Right lung (tissue), 5 donors: Measurements from ENCODE around the gene ZSCAN10. TPM values are rescaled to one million over a fixed set of nuclear protein-coding genes. Genes with fewer than 3 reads are reported as not detected.
"Not testable (repeated sequence)": the region's sequence is repeated elsewhere in the genome, so short reads cannot be mapped to it uniquely, and the experiment has no call there.

ENCODE experiments used
- DNase-seq, 2 donors: peaks; one replicate each; pipeline ENCODE4 v3.0.0-alpha.2; 2013
- polyA plus RNA-seq, 5 donors: library from polyadenylated mRNA; unstranded; fragments of 120-200 nt; gene quantifications; one replicate each; pipeline versions ENCODE4 v1.2.1 to v1.2.3, GENCODE V29; 2013; ENCODE audit warnings: inconsistent platforms in 1 of 5, low replicate concordance in 1 of 5; ENCODE audit not compliant: insufficient read length in 5 of 5, insufficient read depth in 1 of 5

Gene ZSCAN10
- polyA plus RNA-seq, 5 donors = 0.09 to 0.12 TPM; not detected in 3

DNA sequence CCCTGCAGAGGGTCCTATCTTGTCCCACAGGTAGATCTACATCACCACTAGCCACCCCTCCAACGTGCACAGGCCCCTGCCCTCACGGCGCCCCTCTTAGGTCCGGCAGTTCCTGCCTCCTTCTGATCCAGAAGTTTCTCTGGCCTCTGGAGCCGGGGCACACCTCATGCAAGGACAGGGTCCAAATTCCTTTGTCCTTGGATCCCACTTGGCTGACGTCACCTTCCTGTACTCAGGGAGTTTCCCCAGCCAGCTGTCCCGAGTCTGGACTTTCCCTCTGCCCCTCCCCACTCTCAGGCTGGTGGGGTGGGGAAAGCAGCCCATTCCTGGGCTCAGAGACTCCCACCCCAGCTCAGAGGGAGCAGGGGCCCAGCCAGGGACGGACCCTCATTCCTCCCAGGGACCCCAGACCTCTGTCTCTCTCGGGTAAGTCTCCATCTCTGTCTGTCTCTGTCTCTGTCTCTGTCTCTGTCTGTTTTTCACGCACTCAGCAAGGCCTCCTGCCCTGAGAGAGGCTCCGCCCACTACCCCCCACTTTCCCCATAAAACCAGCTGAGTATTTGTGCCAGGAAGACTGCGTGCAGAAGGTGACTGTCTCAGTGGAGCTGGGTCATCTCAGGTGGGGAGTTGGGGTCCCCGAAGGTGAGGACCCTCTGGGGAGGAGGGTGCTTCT, 33.9 kb downstream of the ZSCAN10 start, which contains the start of gene IL32:
Gene IL32, plus strand, starts transcription at position 572 of the 673 bp plus-strand sequence. CDS start 172 bp downstream, outside the sequence.
- no peak for DNase-seq

DNA sequence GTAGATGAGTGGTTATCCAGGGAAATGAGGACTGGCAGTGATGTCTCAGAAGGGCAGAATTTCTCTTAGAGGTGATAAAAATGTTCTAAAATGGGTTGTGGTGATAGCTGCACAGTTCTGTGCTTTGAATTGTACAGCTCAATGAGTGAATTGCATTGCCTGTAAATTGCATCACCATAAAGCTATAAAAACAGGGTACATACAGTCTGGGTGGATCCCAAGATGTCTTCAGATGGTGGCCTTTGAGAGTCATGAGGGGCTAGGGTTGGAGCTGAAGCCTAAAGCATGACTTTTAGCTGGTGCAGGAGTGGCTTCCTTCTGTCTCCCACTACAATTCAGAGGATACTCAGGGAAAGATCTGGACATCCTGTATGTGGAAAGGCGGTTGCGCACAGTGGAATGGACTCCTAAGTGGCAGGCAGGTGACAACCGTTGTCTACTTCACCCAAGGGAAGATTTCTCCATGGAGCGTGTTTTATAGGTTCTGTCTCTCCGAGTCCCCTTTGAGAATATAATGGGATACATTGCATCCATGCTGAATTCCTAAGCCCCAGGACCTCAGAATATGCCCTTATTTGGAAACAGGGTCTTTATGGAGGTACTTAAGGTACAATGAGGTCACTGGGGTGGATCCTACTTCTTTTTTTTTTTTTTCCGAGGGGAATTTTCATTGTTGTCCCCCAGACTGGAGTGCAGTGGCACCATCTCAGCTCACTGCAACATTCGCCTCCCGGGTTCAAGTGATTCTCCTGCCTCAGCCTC, 35.3 kb downstream of the ZSCAN10 start:
- no peak for DNase-seq

DNA sequence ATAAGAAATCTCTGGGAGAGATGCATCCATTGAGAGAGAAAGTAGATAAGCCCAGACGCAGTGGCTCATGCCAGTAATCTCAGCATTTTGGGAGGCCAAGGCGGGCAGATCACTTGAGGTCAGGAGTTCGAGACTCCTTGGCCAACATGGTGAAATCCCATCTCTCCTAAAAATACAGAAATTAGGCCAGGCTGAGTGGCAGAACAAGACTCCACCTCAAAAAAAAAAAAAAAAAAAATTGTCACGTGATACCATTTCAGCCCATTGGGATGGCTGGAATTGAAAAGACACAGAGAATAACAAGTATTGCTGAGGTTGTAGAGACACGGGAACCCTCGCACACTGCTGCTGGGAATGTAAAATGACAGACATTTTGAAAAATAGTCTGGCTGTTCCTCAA, 36.5 kb downstream of the ZSCAN10 start:
- no peak for DNase-seq

DNA sequence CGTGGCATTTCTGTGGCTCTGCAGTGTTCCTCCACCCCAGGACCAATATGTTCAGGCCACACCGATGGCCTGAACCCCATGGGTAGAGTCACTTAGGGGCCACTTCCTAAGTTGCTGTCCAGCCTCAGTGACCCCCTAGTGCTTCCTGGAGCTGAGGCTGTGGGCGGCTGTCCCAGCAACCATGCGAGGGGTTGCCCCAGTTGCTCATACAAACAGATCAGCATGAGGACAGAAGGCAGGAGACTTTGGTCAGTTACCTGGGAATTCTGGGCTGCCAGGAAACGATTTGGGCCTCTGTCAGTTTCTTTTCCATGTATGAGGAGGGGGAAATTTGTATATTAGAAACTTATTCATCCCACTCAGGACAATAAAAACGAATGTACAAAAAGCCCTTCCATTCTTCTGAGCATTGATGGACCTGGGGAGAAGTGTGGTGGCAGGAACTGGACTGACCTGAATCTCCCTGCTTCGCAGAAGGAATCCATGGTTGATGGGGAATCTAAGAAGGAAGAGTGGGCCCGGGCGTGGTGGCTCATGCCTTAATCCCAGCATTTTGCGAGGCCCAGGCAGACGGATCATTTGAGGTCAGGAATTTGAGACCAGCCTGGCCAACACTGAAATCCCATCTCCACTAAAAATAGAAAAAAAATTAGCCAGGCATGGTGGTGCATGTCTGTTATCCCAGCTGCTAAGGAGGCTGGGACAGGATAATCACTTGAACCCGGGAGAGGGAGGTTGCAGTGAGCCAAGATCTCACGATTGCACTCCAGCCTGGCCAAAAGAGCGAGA, 38.6 kb downstream of the ZSCAN10 start:
- DNase-seq = no peak

DNA sequence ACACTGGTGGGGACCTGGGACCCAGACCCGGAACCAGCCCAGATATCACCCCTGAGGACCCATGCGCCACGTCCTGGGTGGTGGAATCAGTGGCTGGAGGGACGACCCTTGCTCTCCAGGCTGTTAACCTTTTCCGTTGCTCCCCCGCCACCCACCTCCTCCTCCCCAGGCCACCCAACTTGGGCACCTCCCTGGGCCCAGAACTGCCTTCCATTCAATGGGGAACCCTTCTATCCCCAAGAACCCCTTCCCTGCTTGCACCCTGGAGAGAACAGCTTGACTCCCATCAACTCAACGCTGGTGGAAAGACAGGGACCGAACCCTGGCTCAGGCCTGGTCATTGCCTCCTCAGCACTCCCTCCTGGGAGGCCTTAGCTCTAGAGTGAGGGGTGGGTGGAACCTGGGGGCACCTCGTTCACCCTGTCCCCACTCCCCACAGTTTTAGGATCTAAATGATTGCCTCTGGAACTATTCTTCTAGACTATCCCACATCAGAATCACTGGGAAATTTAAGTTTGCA, 39.3 kb downstream of the ZSCAN10 start:
- no peak for DNase-seq

DNA sequence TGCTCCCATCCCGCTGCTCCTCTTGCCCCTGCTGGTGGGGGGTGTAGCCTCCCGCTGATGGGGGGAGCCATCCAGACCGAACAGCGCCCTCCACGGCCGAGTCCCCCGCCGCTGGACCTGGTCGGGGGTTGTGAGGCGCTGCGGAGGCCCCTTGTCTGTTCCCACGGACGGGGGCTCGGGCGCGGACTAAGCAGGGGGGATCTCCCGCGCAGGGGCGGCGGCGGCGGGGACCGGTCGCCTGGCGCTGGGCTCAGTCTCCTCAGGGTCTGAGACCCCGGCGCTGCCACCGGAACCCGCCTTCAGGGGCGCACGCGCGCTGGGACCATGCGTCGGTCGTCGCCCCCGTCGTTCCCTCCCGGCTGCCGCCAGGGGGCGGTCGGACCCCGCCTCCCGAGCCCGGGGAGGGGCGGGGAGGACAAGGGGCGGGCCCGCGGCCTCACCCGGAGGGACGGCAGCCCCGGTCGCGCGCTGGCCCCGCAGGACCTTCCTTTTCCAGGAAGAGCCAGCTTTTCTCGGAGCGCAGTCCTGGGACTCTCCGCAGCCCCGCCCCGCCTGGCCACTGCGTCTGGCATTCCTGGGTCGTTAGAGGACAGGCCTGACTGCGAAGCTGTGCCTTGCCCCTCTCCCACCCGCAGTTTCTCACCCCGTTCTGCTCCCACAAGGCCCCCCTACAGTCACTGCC, 39.9 kb downstream of the ZSCAN10 start:
- peak; percentile 90 to 92 for DNase-seq

DNA sequence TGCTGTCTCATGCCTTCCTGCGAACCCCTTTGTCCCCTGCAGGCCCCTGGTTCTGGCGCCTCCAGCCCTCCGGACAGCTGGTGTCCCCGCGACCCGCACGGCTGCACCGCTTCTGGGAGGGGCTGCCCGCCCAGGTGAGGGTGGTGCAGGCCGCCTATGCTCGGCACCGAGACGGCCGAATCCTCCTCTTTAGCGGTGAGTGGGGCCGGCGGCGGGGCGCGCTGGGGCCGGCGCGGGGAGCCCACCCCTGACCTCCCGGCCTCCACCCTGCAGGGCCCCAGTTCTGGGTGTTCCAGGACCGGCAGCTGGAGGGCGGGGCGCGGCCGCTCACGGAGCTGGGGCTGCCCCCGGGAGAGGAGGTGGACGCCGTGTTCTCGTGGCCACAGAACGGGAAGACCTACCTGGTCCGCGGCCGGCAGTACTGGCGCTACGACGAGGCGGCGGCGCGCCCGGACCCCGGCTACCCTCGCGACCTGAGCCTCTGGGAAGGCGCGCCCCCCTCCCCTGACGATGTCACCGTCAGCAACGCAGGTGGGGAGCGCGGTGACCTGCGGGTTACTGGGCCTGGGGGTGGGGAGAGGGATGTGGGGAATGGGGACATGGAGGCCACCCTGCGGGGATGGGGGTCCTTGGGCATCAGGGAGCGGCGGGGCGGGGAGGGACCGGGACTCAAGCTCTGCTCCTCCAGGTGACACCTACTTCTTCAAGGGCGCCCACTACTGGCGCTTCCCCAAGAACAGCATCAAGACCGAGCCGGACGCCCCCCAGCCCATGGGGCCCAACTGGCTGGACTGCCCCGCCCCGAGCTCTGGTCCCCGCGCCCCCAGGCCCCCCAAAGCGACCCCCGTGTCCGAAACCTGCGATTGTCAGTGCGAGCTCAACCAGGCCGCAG, 40.7 kb downstream of the ZSCAN10 start:
- DNase-seq = no peak

DNA sequence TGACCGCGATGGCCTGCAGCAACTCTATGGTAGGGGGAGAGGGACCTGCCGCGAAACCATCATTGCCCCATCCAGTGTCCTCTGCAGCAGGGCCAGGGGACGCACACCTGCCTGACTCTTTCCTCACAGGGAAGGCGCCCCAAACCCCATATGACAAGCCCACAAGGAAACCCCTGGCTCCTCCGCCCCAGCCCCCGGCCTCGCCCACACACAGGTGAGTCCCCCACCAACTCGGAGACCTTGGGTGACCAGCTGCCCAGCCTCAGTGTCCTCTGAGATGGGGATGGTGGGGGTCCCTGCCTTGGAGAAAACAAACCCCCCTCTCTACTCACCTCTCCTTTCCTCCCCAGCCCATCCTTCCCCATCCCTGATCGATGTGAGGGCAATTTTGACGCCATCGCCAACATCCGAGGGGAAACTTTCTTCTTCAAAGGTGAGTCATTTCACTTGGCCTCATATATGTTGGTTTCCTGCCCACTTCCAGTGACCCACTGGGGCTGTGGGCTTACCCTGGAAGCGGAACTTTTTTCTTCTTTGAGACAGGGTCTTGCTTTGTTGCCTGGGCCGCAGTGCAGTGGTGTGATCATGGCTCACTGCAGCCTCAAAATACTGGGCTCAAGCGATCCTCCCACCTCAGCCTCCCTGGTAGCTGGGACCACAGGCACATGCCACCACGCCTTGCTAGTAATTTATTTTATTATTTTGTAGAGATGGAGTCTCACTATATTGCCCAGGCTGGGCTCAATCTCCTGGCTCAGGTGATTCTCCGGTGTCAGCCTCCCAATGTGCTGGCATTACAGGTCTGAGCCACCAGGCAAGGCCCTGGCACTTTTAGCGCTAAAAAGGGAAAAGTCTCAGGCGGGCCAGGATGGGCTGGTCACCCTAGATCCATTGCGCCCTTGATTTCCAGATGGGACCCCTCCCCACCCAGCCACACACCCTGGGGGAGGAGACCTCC, 41.6 kb downstream of the ZSCAN10 start:
- no peak for DNase-seq

DNA sequence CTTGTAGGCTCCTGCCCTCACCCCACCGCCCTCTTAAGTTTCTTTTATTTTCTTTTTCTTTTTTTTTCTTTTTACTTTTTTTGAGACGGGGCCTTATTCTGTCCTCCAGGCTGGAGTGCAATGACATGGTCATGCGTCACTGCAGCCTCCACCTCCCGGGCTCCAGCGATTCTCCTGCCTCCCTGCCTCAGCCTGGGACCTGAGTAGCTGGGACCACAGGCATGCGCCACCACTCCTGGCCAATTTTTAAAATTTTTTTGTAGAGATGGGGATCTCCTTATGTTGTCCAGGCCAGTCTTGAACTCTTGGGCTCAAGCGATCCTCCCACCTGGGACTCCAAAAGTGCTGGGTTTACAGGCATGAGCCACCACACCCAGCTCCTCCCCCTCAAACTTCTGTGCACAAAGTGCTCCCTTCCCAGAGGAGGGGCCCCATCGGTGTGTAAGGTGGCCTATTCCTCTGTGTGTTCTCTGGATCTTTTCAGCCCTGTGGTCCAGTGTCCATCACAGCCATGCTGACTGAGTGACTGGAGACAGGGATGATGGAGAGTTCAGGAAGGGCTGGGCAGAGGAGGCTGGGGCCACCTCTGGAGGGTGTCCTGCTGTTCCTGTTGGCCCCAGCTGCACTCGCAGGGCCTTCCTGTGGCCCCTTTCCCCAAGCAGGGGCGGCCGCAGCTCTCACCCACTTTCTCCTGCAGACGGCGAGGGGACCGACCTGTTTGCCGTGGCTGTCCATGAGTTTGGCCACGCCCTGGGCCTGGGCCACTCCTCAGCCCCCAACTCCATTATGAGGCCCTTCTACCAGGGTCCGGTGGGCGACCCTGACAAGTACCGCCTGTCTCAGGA, 42.5 kb downstream of the ZSCAN10 start:
- no peak for DNase-seq

DNA sequence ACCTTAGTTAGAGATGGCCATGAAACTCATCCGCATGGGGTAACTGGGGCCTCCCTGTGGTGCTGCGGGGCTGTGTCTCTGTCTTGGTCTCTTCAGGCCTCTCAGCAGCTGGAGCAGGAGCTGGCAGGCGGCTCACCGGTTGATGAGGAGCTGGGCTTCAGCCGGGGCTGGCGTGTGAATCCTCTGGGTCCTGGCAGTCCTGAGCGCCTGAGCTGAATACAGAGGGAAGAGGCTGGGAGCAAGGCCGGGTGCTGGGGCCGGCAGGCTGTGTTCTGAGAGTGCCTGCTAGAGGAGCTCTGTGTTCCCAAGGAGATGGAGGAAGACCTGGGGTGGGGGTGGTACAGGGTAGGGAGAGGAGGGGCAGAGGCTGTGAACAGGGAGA, 43.4 kb downstream of the ZSCAN10 start:
- not testable (repeated sequence) for DNase-seq

DNA sequence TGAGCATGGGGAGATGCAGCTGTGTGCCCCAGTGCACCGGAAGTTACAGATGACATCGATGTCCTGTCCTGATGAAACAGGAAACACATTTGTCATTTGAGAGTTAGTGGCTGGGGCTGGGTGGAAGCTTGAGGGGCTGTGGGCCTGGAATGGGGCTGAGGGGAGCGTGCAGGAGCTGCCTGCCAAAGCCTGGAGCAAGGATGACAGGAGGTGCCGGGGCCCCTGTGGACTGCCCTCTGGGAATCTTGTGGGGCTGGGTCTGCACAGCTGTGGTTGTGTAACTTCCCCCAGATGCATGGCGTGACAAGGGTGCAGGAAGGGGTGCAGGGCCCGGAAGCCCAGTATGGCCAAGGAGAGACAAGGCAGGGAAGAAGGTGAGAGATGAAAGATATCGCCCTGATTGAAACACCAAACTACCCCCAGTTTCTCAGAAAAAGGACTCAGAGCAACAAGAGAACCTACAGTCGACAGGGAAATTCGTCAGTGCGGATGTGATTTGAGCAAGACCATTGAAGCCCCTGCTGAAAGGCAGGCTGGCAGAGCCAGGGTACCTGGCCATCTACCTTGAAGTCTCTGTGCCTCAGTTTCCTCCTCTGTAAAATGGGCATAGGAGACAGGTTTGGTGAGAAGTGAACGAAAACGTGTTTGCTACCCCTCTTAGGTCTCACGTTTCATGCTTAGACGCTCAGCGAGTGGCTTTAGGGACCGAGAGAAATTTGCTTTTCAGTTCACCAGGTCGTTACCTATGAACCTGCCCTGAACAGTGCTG, 43.9 kb downstream of the ZSCAN10 start:
- DNase-seq = no peak

DNA sequence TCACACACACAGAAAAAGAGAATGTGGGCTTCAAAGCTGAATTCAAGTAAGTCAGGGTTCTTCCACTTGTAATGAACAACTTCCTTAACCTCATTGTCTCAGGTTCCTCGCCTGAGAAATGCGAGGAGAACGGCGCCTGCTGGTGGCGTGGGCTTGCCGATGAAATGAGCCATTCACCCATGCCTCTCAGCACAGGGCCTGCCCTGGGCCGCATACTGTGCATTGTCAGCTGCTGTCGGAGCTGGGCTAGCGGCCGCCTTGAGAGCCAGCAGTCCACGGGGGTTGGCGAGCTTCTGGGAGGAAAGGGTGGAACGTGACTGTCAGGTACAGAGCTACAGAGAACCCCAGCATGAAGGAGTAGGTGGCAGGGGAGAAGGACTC, 45.8 kb downstream of the ZSCAN10 start:
- not testable (repeated sequence) for DNase-seq

DNA sequence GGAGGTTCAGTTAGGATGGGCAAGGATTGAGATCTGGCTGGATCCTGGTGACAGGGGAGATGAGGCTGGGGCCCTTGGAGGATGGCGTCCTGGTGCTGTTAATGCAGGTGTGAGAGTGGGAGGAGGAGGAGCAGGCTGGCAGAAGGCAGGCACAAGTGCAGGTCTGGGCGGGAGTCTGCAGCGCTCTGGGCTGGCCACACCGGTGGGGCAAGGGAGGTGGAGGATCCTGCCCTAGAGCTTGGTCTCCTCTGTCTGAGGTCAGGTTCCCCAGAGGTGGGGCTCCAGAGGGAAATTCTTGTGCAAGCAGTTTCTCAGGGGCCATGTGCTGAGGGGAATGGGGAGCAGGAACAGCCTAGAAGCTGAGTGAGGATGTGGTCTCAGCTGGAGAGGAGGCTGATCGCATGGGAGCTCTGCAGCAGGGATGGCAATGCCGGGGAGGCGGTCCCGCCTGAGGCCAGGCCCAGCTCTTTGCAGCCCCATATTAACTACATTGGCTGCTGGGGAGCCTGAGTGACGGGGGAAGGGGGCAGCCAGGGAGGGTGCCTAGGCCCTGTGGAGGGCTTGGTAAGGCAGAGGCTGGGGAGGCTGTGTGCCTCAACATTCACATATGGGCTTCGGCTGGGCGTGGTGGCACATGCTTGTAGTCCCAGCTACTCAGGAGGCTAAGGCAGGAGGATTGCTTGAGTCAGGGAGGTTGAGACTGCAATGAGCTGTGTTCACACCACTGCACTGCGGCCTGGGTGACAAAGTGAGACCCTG, 46.3 kb downstream of the ZSCAN10 start:
- not testable (repeated sequence) for DNase-seq

DNA sequence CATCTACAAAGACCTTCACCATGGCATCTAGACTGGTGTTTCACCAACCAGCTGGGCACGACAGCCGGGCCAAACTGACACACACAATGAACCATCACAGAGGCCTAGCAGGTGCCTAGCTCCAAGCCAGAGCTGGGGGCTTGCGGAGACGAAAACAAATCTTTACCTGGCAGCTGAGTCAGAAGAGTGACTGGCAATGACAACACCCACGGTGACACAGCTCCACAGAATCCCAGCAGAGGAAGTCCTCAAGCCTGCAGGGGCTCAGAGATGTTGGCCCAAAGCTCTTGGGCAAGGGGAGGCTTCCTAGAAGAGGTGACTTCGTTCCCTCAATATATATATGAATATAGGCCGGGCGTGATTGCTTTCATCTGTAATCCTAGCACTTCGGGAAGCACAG, 47.6 kb downstream of the ZSCAN10 start:
- DNase-seq = no peak

DNA sequence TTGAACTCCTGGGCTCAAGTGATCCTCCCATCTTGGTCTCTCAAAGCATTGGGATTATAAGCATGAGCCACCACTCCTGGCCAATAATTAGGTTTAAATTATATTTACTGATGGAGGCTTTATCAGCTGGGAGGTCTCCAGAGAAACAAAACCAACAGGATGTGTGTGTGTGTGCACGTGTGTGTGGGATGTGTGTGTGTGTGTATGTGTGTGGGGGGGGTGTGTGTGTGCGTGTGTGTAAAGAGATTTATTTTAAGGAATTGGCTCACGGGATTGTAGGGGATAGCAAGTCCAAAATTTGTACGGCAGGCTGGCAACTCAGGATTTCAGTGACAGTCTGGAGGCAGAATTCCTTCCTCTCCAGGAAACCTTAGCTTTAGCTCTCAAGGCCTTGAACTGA, 48.1 kb downstream of the ZSCAN10 start:
- DNase-seq = no peak

DNA sequence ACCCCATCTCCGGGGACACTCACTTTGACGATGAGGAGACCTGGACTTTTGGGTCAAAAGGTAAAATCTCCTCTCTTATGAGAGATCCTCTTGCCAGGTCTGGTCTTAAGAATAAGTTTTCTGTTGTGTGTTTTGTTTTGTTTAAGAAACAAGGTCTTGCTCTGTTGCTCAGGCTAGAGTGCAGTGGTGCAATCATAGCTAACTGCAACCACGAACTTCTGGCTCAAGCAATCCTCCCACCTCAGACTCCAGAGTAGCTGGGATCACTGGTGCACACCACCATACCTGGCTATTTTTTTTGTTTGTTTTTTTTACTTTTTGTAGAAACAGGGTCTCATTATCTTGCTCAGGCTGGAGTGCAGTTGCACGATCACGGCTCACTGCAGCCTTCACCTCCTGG, 48.6 kb downstream of the ZSCAN10 start:
- no peak for DNase-seq

DNA sequence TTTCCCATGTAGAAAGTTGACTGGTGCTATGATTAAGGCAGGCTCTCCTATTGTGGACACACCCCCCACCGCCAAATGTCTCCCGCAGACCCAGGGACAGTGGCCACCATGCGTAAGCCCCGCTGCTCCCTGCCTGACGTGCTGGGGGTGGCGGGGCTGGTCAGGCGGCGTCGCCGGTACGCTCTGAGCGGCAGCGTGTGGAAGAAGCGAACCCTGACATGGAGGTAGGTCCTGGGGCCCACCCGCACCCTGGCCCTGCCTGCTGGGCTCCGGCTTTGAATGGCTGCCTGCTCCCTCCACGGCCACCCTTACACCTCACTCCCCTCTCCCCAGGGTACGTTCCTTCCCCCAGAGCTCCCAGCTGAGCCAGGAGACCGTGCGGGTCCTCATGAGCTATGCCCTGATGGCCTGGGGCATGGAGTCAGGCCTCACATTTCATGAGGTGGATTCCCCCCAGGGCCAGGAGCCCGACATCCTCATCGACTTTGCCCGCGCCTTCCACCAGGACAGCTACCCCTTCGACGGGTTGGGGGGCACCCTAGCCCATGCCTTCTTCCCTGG, 49.1 kb downstream of the ZSCAN10 start:
- no peak for DNase-seq
